Measurements from ENCODE around the gene NDST3.

GRCh38 chr4:118286685-118287084, 252.4 kb downstream of the NDST3 start:
- TF ChIP-seq POLR2A (IDR thresholded peaks at IDR 0.05; ENCODE audit: low read length) (no peak), GATA1 (IDR thresholded peaks at IDR 0.05; ENCODE audit: low read depth, low read length) (no peak)
